Peyer's patch (tissue), 4 donors: ENCODE measurements around the gene FNBP1.

Experiments used
- CTCF ChIP-seq, 6 experiments: fragments of 450-650 bp in 4 of 6; fragments of 200-600 bp in 2 of 6; sonication (generic) in 1 of 6; IDR thresholded peaks; one replicate each; pipeline ENCODE4 v1.5.1; 2017 to 2019; ENCODE audit warnings: antibody characterized with exemption in 6 of 6, mild to moderate bottlenecking in 3 of 6, moderate library complexity in 1 of 6
- POLR2A ChIP-seq, 2 donors: fragments of 450-650 bp; IDR thresholded peaks; one replicate each; pipeline ENCODE4 v1.5.1; 2017; ENCODE audit warnings: antibody characterized with exemption in 2 of 2, mild to moderate bottlenecking in 2 of 2, moderate library complexity in 2 of 2

- TF ChIP-seq CTCF (IDR thresholded peaks at IDR 0.05), result no peak
- no peak for TF ChIP-seq POLR2A (IDR thresholded peaks at IDR 0.05)
Measured at GRCh38 chr9:130029223-130029973, 13.6 kb downstream of the FNBP1 start.
